Liver (tissue), 9 donors: Measurements from ENCODE around the gene TMEM129. TPM values are rescaled to one million over a fixed set of nuclear protein-coding genes. Genes with fewer than 3 reads are reported as not detected.
A peak's percentile ranks its signal among the peaks of the same experiment; 100 is the strongest.

Experiments
- DNase-seq: peaks from one replicate; pipeline ENCODE4 v3.0.0-alpha.2; 2017; ENCODE audit warnings: low spot score
- H3K27ac ChIP-seq, 2 donors: one replicate each; pipeline ENCODE4 v1.7.0; 2013; ENCODE audit warnings: inconsistent platforms in 2 of 2, low read length in 2 of 2, control low read depth in 1 of 2, low read depth in 1 of 2, mild to moderate bottlenecking in 1 of 2
- H3K27me3 ChIP-seq, 4 donors: one replicate each; pipeline versions ENCODE4 v1.6.1 to v1.7.0; 2013; ENCODE audit warnings: low read length in 3 of 4, inconsistent platforms in 1 of 4, mild to moderate bottlenecking in 1 of 4, moderate library complexity in 1 of 4; ENCODE audit not compliant: control insufficient read depth in 4 of 4, insufficient read depth in 4 of 4
- H3K36me3 ChIP-seq, 4 donors: one replicate each; pipeline versions ENCODE4 v1.6.1 to v1.7.0; 2013; ENCODE audit warnings: low read length in 3 of 4, mild to moderate bottlenecking in 3 of 4, low read depth in 1 of 4, moderate library complexity in 1 of 4; ENCODE audit not compliant: control insufficient read depth in 4 of 4, insufficient read depth in 3 of 4
- H3K4me1 ChIP-seq, 4 donors: one replicate each; pipeline versions ENCODE4 v1.6.1 to v1.7.0; 2013; ENCODE audit warnings: low read length in 3 of 4, mild to moderate bottlenecking in 3 of 4, moderate library complexity in 1 of 4; ENCODE audit not compliant: control insufficient read depth in 4 of 4, insufficient read depth in 4 of 4
- H3K4me3 ChIP-seq, 3 donors: one replicate each; pipeline versions ENCODE4 v1.6.1 to v1.7.0; 2013; ENCODE audit warnings: low read length in 3 of 3, control low read depth in 1 of 3, low read depth in 1 of 3, mild to moderate bottlenecking in 1 of 3
- H3K9ac ChIP-seq, 2 donors: one replicate each; pipeline ENCODE4 v1.7.0; 2013; ENCODE audit warnings: low read length in 2 of 2, mild to moderate bottlenecking in 2 of 2, moderate library complexity in 2 of 2, control low read depth in 1 of 2, low read depth in 1 of 2
- H3K9me3 ChIP-seq, 4 donors: one replicate each; pipeline versions ENCODE4 v1.6.1 to v1.7.0; 2013; ENCODE audit warnings: low read length in 3 of 4; ENCODE audit not compliant: control insufficient read depth in 4 of 4
- EGR1 ChIP-seq, 2 donors: IDR thresholded peaks; 2 replicates each; pipeline ENCODE4 v1.6.1; 2016 to 2018; ENCODE audit warnings: antibody characterized with exemption in 2 of 2, low read depth in 2 of 2
- FOXA1 ChIP-seq: IDR thresholded peaks from 2 replicates; pipeline ENCODE4 v1.6.1; 2016; ENCODE audit warnings: antibody characterized with exemption
- GABPA ChIP-seq, 2 donors: IDR thresholded peaks in 1 of 2; conservative IDR thresholded peaks in 1 of 2; 2 replicates each; pipeline ENCODE4 v1.6.1; 2016; ENCODE audit warnings: antibody characterized with exemption in 2 of 2, mild to moderate bottlenecking in 1 of 2, moderate library complexity in 1 of 2
- HNF4A ChIP-seq, 2 donors: conservative IDR thresholded peaks; 2 replicates each; pipeline ENCODE4 v1.6.1; 2016; ENCODE audit warnings: antibody characterized with exemption in 2 of 2, mild to moderate bottlenecking in 2 of 2
- HNF4G ChIP-seq: IDR thresholded peaks from 2 replicates; pipeline ENCODE4 v1.6.1; 2016; ENCODE audit warnings: antibody characterized with exemption
- JUND ChIP-seq, 2 donors: IDR thresholded peaks; 2 replicates each; pipeline ENCODE4 v1.6.1; 2016; ENCODE audit warnings: antibody characterized with exemption in 2 of 2
- MAX ChIP-seq: IDR thresholded peaks from 2 replicates; pipeline ENCODE4 v1.6.1; 2016; ENCODE audit warnings: antibody characterized with exemption
- NR2F2 ChIP-seq: IDR thresholded peaks from 2 replicates; pipeline ENCODE4 v1.6.1; 2016; ENCODE audit warnings: antibody characterized with exemption
- RAD21 ChIP-seq, 2 donors: IDR thresholded peaks; 2 replicates each; pipeline ENCODE4 v1.6.1; 2016; ENCODE audit warnings: antibody characterized with exemption in 2 of 2, mild to moderate bottlenecking in 2 of 2
- RXRA ChIP-seq, 2 donors: IDR thresholded peaks; 2 replicates each; pipeline ENCODE4 v1.6.1; 2017 to 2018; ENCODE audit warnings: antibody characterized with exemption in 2 of 2, mild to moderate bottlenecking in 1 of 2
- SP1 ChIP-seq: IDR thresholded peaks from 2 replicates; pipeline ENCODE4 v1.6.1; 2018; ENCODE audit warnings: antibody characterized with exemption, mild to moderate bottlenecking
- TAF1 ChIP-seq: conservative IDR thresholded peaks from 2 replicates; pipeline ENCODE4 v1.6.1; 2016; ENCODE audit warnings: antibody characterized with exemption, mild to moderate bottlenecking
- YY1 ChIP-seq: IDR thresholded peaks from 2 replicates; pipeline ENCODE4 v1.6.1; 2016; ENCODE audit warnings: antibody characterized with exemption, mild to moderate bottlenecking
- ZBTB33 ChIP-seq: IDR thresholded peaks from 2 replicates; pipeline ENCODE4 v1.6.1; 2016; ENCODE audit warnings: antibody characterized with exemption
- WGBS: extraction: QIAGEN DNeasy Blood & Tissue Kit; methylation state at CpG from one replicate; pipeline ENCODE4 v1.1.7; 2013; 5-methylcytosine and 5-hydroxymethylcytosine counted together
- polyA plus RNA-seq, 2 donors: library from polyadenylated mRNA; stranded (reverse) in 1 of 2; unstranded in 1 of 2; fragments of 200-250 nt in 1 of 2; fragments of >200 nt in 1 of 2; fragmentation: Nextera tagmentation in 1 of 2; extraction: Ambion mirVana in 1 of 2; gene quantifications; one replicate each; pipeline versions ENCODE4 v1.2.1 to v1.2.3, GENCODE V29; 2013 to 2015
- total RNA-seq, 2 donors: library from RNA; depleted of rRNA; stranded (reverse); fragments of >200 nt; gene quantifications; one replicate each; pipeline ENCODE4 v1.2.3, GENCODE V29; 2014
- TF ChIP-seq, protein P1 (sequence below): IDR thresholded peaks from 2 replicates; pipeline ENCODE4 v1.6.1; 2016; ENCODE audit warnings: antibody characterized with exemption, mild to moderate bottlenecking
- TF ChIP-seq, protein P2 (sequence below): IDR thresholded peaks from 2 replicates; pipeline ENCODE4 v1.6.1; 2016; ENCODE audit warnings: antibody characterized with exemption
- donor health status: healthy.
- donor health status: healthy.
- donor health status: healthy.
- donor health status: healthy.
- donor health status: healthy.

Gene TMEM129
- total and polyA plus RNA-seq, 4 donors: 12.2 to 37.0 (median 21.8) TPM

DNA sequence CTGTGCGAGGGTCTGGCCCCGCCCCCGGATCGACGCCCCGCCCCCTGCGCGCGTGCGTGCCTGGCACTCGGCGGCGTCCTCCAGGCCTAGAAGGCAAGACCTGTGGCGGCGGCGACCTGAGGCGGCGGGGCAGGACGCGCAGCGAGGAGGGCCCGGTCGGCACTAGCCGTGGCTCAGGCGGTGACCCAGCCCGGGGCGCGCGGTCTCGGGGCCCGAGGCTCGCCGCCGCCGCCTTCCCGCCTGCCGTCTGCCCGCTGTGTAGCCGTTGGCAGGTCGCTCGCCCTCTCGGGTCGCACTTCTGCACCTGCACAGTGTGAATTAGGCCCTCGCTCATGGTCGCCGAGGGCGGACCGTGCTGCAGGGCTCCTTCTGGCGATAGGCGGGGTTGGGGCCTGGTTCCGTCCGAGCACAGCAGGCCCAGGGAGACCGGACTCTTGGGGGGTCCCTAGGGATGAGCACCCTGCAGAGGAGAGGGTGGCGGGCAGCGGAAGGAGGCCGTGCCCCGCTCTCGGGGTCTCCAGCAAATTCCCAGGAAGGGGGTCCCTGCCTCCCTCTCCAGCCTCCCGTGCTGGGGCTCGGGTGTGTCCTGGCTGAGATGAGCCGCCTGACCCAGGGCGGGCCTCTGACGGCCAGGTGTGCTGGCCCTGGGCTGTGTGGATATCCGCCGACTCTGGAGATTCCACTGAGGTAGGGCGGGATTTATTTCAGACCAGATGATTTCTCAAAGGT, 36.5 kb downstream of the TMEM129 start:
- WGBS: 28% methylated on average over 66 of the region's 66 CpGs
- no peak for TF ChIP-seq GABPA (IDR thresholded peaks at IDR 0.05 in 1 of 2, conservative IDR thresholded peaks at IDR 0.05 in 1 of 2)
- no peak for TF ChIP-seq NR2F2
- no peak for TF ChIP-seq FOXA1
- no peak for TF ChIP-seq RAD21 (IDR thresholded peaks at IDR 0.05)
- TF ChIP-seq TAF1: no peak
- TF ChIP-seq SP1: no peak
- TF ChIP-seq, protein P1, sequence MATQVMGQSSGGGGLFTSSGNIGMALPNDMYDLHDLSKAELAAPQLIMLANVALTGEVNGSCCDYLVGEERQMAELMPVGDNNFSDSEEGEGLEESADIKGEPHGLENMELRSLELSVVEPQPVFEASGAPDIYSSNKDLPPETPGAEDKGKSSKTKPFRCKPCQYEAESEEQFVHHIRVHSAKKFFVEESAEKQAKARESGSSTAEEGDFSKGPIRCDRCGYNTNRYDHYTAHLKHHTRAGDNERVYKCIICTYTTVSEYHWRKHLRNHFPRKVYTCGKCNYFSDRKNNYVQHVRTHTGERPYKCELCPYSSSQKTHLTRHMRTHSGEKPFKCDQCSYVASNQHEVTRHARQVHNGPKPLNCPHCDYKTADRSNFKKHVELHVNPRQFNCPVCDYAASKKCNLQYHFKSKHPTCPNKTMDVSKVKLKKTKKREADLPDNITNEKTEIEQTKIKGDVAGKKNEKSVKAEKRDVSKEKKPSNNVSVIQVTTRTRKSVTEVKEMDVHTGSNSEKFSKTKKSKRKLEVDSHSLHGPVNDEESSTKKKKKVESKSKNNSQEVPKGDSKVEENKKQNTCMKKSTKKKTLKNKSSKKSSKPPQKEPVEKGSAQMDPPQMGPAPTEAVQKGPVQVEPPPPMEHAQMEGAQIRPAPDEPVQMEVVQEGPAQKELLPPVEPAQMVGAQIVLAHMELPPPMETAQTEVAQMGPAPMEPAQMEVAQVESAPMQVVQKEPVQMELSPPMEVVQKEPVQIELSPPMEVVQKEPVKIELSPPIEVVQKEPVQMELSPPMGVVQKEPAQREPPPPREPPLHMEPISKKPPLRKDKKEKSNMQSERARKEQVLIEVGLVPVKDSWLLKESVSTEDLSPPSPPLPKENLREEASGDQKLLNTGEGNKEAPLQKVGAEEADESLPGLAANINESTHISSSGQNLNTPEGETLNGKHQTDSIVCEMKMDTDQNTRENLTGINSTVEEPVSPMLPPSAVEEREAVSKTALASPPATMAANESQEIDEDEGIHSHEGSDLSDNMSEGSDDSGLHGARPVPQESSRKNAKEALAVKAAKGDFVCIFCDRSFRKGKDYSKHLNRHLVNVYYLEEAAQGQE: no peak
- TF ChIP-seq, protein P2, sequence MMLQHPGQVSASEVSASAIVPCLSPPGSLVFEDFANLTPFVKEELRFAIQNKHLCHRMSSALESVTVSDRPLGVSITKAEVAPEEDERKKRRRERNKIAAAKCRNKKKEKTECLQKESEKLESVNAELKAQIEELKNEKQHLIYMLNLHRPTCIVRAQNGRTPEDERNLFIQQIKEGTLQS: no peak
- TF ChIP-seq ZBTB33: no peak
- TF ChIP-seq HNF4A (conservative IDR thresholded peaks at IDR 0.05): no peak
- no peak for TF ChIP-seq YY1
- no peak for TF ChIP-seq EGR1 (IDR thresholded peaks at IDR 0.05; ENCODE audit: low read depth in 2 of 2)
- TF ChIP-seq MAX: no peak
- Histone ChIP-seq H3K27me3 (no peaks in the 10 kb centered on the region), H3K9me3 (no peaks in the 10 kb centered on the region), H3K36me3 (no peaks in the 10 kb centered on the region), H3K9ac (no peak overlapping the region), H3K27ac (peak overlapping the region; percentile 44 to 60), H3K4me1 (peaks cover 2 to 20% (median 10%) of the 10 kb centered on the region in 4 donors), H3K4me3 (peak overlapping the region; percentile 26 to 88 (median 49))
- DNase-seq: peak; percentile 99

DNA sequence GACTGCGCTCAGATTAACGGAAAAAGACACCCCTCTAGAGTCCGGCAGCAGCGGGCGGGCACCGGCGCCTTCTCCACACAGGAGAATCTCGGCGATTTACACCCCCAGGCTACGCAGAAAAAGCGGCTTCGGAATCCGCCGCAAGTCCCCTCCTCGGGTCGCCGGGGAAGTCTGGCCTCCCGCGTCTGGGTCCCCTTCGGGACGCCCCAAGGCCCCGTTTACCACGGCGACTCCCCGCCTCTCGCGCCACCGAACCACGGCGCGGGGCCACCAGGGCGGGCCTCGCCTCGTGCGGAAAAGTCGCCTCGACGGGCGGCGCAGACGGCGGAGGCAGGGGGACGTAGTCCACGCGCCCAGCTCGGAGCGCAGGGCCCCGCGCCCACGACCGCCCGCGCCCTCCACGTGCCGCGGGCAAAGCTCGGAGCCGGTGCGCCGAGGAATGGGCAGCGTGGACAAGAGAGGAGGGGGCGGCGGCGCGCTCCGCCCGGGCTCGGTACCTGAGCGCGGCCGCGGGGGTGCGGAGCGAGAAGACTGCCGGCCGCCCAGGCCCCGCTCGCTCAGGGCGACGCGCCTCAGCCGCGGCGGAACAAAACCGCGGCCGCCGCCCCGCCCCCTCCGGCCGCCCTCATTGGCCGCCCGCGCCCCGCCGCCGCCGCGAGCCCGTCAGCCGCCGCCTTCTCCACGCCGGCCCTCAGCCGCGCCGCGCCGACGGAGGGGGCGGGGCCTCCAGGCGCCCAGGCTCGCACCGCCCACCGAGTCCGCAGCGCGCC, 37.2 kb downstream of the TMEM129 start, which contains the start of gene FAM53A:
Gene FAM53A, minus strand, starts transcription at position 578 of the 770 bp plus-strand sequence. CDS start 15,572 bp downstream, outside the sequence.
- peak within 1 kb of the TSS; percentile 60 to 61 for H3K27ac ChIP-seq
- no peaks in the 10 kb centered on the region for H3K36me3 ChIP-seq
- DNase-seq: peak; percentile 49
- WGBS: 2% methylated on average over 118 of the region's 118 CpGs
- H3K9ac ChIP-seq: peak within 1 kb of the TSS in 1 of 2 donors; percentile 42
- peaks cover 2 to 20% (median 10%) of the 10 kb centered on the region in 4 donors for H3K4me1 ChIP-seq
- no peak for TF ChIP-seq HNF4A (conservative IDR thresholded peaks at IDR 0.05)
- no peak for TF ChIP-seq YY1
- no peak for TF ChIP-seq NR2F2
- TF ChIP-seq TAF1: no peak
- no peak for TF ChIP-seq JUND (IDR thresholded peaks at IDR 0.05)
- no peak for TF ChIP-seq RXRA (IDR thresholded peaks at IDR 0.05)
- TF ChIP-seq, protein P2: no peak
- TF ChIP-seq, protein P1: no peak
- no peak for TF ChIP-seq FOXA1
- TF ChIP-seq RAD21 (IDR thresholded peaks at IDR 0.05): no peak
- no peak for TF ChIP-seq HNF4G
- peak within 1 kb of the TSS; percentile 56 to 88 (median 63) for H3K4me3 ChIP-seq
- no peaks in the 10 kb centered on the region for H3K27me3 ChIP-seq
- no peaks in the 10 kb centered on the region for H3K9me3 ChIP-seq
